IPS-NIHi7 (cell line): ENCODE data around the gene BRD4.

Experiments
- DNase-seq: peaks from one replicate; pipeline ENCODE4 v3.0.0; 2012; ENCODE audit warnings: mixed read lengths; ENCODE audit errors: extremely low spot score

BRD4 gene

GRCh38 chr19:15313649-15314279, 18.6 kb downstream of the BRD4 start:
- DNase-seq = no peak

DNA sequence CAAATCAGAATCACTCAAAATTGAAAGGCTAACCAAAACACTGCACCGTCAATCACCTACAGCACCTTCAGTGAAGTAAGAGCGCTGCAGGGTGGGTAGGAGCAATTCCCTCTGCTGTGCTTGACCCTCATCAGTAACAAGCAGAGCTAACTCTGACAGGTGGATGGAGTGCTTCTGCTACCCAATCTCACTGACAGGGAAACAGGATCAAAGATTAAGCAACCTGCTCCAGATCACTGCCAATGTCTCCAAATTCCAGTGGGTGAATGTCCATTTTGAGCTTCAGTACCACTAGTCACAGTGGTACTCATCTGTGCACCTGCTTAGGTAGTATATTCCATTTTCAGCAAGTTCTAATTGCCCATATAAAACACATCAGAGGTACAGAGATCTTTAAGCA, 25.2 kb downstream of the BRD4 start:
- DNase-seq = no peak

DNA sequence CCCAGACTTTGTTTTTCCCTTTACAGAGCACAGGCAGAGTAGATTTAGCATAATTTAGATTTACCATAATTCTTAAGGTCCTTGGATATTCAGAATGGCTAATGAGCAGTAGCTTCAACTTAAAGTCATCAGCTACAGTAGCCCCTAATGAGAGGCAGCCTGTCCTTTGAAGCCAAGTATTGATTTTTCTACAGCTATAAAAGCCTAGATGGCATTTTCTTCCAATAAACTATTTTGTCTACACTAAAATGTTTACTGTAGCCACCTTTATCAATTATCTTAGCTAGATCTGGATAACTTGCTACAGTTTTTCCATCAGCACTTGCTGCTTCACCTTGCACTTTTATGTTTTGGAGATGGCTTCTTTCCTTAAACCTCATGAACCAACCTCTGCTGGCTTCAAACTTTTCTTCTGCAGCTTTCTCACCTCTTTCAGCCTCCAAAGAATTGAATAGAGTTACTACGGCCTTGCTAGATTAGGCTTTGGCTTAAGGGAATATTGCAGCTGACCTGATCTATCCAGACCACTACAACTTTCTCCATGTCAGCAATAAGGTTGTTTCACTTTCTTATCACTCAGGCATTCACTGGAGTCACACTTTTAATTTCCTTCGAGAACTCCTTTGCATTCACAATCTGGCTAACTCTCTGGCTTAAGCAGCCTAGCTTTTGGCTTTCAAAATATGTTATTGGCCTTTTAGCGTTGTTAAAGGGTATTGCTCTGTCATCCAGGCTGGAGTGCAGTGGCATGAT, 26.6 kb downstream of the BRD4 start:
- no peak for DNase-seq

- DNase-seq = no peak
Measured at GRCh38 chr19:15304140-15304705, 28.1 kb downstream of the BRD4 start.

DNA sequence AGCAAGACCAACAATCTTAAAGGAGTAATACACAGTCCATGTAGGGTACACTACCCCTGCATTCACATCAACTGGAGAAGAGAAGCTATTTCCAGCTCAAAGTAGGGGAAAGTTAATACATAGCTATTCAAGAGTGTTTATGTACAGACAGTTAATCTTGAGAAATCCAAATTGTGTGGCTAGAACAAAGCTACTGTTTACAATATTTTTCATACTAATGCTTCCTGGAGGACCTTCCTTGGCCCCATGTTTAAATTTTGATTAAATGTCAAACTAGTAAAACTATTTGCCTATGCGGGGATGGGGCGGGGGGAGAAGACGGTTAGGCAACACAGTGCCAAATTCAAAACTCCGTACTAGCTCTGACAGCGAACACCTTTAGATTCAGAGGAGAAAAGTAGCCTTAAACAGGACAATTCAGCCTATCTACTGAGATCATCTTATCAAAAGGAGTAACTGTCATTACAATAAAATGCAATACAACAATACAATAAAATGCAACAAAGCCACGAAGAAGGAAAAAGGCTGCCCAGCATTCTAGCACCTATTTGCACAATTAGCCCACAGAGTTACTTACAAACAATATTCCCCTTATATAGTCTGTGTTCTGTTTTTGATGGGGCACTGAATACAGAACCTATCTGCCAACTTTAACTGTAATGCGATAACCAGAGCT, 29.1 kb downstream of the BRD4 start:
- no peak for DNase-seq

GRCh38 chr19:15300533-15301197, 31.7 kb downstream of the BRD4 start:
- DNase-seq = no peak

DNA sequence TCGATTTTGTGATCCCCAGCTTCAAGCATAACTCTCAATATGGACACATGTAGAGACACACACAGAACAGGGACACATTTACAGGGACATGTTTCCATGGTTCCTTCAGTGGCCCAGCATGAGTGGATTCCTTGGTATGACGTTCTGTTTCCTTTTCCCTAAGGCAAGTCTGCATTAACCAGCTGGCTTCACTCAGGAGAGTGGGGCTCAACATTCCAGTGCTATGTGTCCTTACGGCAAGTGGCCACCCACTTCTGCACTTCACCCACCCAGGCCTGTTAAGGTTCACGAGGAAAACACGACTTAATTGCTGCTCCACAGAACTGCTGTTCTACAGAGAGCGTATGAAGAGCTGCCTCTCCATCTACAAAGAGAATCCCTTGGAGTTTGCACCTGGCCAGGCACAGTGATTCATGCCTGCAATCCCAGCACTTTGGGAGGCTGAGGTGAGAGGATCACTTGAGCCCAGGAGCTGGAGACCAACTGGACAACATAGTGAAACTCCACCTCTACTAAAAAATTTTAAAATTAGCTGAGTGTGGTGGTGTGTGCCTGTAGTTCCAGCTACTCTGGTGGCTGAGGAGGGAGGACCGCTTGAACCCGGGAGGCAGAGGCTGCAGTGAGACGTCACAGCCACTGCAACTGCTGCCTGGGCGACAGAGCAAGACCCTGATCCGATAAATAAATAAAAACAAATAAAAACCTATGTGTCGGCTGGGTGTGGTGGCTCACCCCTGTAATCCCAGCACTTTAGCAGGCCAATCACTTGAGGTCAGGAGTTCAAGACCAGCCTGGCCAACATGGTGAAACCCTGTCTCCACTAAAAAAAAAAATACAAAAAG, 32.5 kb downstream of the BRD4 start:
- DNase-seq = no peak

GRCh38 chr19:15298847-15299567, 33.3 kb downstream of the BRD4 start:
- no peak for DNase-seq

GRCh38 chr19:15297416-15298224, 34.7 kb downstream of the BRD4 start:
- no peak for DNase-seq

GRCh38 chr19:15296841-15297415, 35.4 kb downstream of the BRD4 start:
- no peak for DNase-seq

DNA sequence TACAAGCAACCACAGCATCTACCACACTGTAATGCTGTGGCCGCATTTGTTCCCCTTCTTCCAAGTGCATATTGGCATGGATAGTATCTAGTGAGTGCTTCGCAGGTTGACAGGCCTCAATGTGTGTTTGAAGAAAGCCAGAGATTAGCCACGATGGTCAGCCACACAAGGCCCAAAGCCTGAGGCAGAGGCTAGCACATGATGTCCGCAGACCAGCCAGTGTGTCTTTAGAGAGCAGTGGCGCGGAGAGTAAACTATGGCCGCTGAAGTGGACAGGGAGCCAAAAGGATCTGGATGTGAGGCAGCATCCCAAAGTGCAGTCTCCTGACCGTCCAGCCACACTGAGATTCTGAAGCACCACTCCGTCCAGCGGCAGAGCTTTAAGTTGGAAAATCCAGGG, 36.0 kb downstream of the BRD4 start:
- DNase-seq = no peak

- no peak for DNase-seq
Measured at GRCh38 chr19:15294561-15294990, 37.8 kb downstream of the BRD4 start.

DNA sequence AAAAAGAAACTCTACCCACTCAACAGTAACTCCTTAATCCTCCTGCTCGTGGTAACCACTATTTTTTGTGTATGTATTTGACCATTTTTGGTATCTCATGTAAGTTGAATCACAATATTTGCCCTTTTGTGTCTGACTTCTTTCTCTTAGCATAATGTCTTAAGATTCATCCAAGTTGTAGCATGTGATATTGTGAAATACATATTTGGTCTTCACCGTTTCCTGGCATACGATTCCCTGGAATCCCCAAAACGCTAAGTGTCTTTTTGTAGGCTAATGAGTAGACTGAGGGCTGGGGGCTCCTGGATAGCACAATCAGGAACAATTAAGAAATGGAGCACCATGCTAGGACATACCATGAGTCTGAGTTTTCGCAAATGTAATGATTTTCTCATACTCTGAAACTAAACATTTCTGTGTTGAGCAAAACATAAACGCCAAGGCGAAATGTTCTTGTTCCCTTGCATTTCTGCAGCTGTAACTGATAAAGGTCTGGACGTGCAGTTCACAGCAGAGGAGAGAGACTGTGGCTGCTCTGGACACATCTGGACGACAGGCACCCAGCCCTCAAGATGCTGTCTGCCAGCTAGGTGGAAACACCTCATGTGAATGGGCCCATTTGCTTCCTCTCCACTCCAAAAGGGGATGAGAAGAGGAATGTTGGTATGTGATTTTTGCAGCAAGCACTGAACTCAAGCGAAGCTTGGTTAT, 38.4 kb downstream of the BRD4 start:
- DNase-seq = no peak

DNA sequence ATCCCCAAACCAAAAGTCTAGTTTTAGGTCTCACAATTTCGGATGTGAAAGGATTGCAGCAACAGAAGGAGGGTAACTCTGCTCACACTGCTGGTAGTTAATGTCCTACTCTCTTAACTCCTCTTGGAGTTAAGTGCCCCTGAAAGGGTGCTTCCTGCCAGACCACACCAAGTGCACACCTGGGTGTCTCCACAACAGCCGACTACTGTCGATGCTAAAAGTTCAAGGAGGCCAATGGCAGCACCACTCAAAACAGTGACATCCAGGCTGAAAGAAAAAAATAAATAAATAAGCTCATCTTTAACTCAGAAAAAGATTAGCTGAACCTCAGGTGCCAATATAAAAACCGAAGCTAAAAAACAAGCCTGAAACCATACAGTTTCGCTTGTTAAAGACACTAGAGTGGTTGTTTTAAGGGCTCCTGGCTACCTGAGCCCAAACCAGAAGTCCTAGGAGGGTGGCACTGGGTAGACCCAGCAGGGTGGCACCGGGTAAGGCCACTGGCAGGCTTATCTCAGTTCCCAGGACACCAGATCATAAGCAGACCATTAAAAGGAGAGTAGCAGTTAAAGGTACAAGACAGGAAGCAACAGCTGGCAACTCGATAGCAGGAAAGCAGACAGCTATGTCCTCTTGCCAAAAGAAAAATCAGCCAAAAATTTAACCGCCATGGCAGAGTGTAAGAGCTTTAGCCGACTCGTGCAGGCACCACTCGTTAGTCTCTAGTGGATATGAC, 39.3 kb downstream of the BRD4 start:
- no peak for DNase-seq

DNA sequence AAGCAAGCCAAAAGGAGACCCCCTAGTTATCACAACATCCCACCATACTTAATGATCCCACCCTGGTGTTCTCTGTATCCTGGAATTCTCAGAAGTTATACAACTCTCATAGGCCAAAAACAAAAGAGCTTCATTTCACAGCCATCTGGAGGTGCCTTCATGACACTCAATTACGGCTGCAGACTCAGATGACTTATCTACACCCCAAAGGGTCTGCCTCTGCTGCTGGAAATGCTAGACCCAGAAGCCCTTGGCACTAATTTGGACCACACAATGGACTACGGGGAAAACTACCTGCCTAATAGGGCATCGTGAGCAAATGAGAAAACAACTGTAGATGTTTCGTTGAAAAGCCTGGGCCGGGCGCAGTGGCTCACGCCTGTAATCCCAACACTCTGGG, 40.2 kb downstream of the BRD4 start:
- no peak for DNase-seq

GRCh38 chr19:15291548-15292021, 40.8 kb downstream of the BRD4 start:
- no peak for DNase-seq

DNA sequence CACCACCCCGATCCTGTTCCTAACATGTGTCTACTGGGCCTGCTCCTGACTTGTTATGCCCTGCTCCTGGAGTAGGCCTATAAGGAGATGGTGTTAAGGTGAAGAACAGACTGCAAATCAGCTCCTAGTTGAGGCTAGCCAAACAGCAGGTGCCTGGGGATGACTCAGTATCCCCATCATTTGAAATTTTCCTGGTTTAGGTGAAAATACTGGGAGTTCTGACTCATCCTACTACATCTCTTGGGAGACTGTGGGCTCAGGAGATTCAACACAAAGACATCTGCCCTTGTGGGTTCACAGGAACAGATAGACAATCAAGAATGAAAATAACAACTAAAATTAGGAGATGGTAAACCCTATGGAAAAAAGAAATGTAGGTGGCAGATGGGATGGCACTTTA, 41.2 kb downstream of the BRD4 start:
- DNase-seq = no peak

GRCh38 chr19:15290166-15290565, 42.2 kb downstream of the BRD4 start:
- DNase-seq = no peak
